GM12801 (cell line): ENCODE measurements around the gene FNBP1L.

Experiments
- TF ChIP-seq, protein P1 (sequence below): IDR thresholded peaks from one replicate; pipeline ENCODE4 v1.5.1; 2011; ENCODE audit warnings: control low read depth; ENCODE audit not compliant: insufficient read length; ENCODE audit errors: extremely low read depth

FNBP1L gene

DNA sequence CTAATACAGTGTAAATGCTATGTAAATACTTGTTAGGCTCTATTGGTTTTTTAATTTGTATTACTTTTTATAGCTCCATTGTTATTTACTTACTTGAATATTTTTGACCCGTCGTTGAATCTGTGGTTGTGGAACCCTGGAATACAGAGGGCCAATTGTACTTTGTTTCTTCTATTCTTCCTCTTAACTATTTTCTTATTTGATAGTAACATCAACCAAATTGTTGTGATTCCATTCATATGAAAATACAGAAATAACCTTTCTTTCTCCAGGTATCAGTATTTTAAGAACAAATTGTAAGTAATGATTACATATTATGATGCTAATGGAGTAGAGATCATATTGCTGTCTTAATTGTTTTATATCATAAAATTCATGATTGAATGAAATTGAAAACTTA lies 73.7 kb downstream of the FNBP1L start:
- TF ChIP-seq, protein P1, sequence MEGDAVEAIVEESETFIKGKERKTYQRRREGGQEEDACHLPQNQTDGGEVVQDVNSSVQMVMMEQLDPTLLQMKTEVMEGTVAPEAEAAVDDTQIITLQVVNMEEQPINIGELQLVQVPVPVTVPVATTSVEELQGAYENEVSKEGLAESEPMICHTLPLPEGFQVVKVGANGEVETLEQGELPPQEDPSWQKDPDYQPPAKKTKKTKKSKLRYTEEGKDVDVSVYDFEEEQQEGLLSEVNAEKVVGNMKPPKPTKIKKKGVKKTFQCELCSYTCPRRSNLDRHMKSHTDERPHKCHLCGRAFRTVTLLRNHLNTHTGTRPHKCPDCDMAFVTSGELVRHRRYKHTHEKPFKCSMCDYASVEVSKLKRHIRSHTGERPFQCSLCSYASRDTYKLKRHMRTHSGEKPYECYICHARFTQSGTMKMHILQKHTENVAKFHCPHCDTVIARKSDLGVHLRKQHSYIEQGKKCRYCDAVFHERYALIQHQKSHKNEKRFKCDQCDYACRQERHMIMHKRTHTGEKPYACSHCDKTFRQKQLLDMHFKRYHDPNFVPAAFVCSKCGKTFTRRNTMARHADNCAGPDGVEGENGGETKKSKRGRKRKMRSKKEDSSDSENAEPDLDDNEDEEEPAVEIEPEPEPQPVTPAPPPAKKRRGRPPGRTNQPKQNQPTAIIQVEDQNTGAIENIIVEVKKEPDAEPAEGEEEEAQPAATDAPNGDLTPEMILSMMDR: no peak

DNA sequence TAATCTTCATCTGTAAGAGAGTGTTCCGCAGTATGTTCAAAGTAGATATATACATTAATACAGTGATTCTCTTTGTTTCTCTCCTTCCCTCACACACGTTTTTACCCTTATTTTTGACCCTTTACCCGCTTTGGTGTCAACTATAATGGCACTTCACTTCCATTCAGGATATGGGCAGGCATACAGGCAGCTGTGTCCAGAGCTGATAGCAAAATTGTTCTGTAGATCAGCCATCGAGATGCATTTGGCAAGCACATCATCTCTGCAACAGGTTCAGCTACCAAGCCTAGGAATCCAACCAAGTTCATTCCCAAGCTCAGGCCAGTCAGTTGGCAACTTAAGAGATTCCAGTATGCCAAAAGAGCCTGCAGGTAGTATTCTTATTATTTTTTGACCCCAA lies 74.8 kb downstream of the FNBP1L start:
- TF ChIP-seq, protein P1: no peak

DNA sequence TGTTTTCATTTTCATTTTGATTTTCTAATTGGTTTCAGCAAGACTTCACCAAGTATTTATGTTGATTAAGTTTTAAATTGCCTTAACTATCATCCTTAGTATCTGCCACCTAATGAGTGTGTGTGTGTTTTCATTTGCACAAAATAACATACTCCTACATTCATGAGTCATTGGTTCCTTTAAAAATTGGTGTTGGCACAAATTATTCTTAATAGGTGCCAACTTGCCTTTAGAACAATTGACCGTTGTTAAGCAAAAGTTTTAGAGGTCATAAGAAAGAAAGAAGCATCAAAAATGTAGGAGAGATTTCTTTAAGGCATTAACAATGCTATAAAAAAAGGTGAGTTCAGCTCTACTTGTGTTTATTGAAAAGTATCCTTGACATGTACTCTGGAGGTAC lies 77.5 kb downstream of the FNBP1L start:
- TF ChIP-seq, protein P1: no peak

DNA sequence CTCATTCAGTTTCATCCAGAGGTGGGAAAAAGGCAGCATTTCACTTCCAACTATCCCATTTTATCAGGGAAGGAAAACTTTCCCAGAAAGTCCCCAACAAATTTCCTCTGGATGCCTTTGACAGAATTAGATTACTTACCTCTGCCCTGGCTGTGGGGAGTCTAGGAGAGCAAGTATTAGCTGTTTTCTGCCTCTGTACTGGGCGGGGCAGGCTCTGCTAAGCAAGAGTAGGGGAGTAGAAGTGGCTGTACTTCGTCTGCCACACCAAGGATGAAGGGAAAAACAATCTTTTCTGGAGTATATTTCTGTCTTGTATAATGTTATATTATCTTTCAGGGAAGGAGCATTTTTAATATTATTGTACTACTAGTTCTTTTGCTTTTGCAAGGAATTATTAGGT lies 78.5 kb downstream of the FNBP1L start:
- TF ChIP-seq, protein P1: no peak

DNA sequence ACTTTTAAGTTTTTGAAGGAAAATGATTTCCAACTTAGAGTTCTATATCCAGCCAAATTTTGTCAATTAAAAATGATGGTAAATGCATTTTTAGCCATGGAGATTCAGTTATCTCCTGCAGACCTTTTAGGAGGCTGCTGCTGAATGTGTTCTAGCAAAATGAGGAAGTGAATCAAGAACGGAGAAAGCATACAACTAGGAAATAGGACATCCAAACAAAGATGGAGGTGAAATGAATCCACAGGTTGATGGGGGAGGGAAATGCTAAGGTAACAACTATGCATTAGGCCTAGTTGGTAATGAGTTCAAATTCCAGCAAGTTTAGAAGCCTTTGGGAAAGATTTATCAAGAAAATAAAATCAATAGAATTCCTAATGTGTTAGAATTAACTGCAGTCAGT lies 80.5 kb downstream of the FNBP1L start:
- TF ChIP-seq, protein P1: no peak

DNA sequence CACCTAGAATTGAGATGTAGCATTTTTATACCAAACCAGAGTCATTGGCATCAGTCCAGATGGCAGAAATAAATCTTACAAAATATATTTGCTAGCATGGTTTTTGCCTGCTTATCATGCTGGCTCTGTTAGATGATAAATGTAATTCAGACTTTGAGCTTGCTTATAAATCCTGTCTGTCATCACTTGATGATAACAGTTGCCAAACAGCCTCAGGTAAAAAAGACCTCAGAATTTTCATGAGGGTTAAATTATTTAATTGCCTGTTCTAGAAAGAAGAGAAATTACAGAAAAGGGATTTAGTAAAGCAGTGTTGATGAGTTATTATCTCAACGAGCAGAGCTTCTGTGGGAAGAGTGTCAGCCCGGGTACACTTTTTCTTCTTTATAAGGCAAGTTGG lies 83.3 kb downstream of the FNBP1L start:
- TF ChIP-seq, protein P1: no peak

DNA sequence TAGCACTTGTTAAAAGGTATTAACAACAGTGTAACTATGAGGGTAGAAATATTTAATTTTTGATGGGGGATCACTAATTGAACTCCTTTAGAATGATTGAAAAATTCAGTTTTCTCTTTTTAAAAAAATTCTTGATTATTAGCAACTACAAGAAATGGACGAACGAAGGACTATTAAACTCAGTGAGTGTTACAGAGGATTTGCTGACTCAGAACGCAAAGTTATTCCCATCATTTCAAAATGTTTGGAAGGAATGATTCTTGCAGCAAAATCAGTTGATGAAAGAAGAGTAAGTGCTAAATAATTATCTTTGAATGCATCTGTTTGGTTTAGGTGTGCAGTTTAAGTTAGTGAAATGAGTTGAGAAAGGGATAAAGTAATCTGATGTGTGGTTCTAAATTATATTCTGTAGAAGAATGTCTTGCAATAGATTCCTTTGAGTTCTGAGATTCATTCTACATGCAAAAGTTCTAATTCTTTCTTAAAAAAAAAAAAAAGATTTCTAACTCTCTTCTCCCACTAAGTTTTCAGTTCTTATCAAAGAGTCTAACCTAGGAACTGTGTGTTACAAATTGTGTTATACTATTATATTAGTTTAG lies 85.0 kb downstream of the FNBP1L start:
- TF ChIP-seq, protein P1: no peak

DNA sequence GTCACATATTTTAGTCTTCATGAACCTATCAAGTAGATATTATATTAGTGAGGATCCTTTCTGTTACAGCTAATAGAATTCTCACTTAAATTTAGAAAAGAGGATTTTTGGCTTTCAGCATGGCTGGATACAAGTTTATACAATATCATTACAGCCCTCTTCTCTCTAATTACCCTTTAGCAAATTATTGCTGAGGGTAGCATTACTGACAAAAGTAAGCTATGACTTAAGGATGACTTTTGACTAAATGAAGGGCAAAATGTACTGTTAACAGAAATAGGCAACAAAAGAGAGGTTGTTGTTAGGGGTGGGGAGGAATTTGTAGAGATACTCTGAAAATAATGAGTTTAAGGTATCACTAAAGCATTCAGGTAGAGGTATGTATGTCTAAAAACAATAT lies 85.8 kb downstream of the FNBP1L start:
- TF ChIP-seq, protein P1: no peak
